ENCODE results near the gene KIDINS220.

The KIDINS220 gene

DNA sequence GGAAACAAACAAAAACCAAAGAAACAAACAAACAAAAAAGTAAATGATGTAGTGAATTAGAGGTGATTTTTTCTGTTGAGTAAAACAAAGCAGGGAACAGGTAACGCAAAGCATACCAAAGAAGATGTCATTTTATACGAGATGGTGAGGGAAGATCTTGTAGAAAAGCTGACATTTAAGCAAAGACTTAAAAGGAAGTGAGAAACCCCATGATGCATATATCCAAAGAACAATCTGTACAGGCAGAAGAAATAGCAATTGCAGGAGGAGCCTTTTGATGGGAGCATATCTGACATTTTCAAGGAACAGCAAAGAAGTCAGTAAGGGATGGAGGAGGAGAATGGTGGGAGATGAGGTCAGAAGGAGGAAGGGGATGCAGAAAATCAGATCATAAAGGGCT is 63.0 kb downstream of the KIDINS220 start:
- Histone ChIP-seq H3K36me3 (ENCODE audit: control insufficient read depth, low read depth, low read length) (peaks cover 19% of the 10 kb centered on the region), H3K4me1 (ENCODE audit: control insufficient read depth, low read depth, low read length) (no peaks in the 10 kb centered on the region), H3K27me3 (ENCODE audit: control insufficient read depth, insufficient read depth, low read length) (no peaks in the 10 kb centered on the region), H3K9ac (ENCODE audit: low read length) (no peak overlapping the region), H3K9me3 (ENCODE audit: control insufficient read depth, low read depth, low read length) (no peaks in the 10 kb centered on the region), H3K4me3 (ENCODE audit: low read length) (no peak overlapping the region), H3K27ac (ENCODE audit: low read length) (no peak overlapping the region)

DNA sequence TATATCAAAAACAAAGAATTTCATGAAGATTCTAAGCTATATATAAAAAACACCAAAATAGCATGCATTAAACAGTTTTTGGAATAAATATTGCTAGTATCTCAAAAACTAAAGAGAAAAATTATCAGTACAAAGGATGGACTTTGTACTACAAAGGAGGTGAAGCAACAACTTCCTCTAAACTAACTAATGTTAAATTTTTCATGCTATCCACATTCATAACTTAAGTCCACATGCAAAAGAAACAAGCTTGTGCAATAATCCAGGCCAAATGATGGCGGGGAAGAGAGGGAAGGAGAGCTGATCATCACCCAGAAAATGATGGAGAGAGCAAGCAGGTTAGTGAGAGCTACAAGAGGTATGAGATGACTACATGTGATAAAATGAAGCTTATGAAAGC is 70.1 kb downstream of the KIDINS220 start:
- H3K36me3 ChIP-seq (ENCODE audit: control insufficient read depth, low read depth, low read length), result no peaks in the 10 kb centered on the region
- no peaks in the 10 kb centered on the region for H3K4me1 ChIP-seq (ENCODE audit: control insufficient read depth, low read depth, low read length)
- no peak overlapping the region for H3K9ac ChIP-seq (ENCODE audit: low read length)
- H3K4me3 ChIP-seq (ENCODE audit: low read length), result no peak overlapping the region
- H3K27ac ChIP-seq (ENCODE audit: low read length), result no peak overlapping the region
- H3K27me3 ChIP-seq (ENCODE audit: control insufficient read depth, insufficient read depth, low read length), result no peaks in the 10 kb centered on the region
- H3K9me3 ChIP-seq (ENCODE audit: control insufficient read depth, low read depth, low read length), result no peaks in the 10 kb centered on the region

DNA sequence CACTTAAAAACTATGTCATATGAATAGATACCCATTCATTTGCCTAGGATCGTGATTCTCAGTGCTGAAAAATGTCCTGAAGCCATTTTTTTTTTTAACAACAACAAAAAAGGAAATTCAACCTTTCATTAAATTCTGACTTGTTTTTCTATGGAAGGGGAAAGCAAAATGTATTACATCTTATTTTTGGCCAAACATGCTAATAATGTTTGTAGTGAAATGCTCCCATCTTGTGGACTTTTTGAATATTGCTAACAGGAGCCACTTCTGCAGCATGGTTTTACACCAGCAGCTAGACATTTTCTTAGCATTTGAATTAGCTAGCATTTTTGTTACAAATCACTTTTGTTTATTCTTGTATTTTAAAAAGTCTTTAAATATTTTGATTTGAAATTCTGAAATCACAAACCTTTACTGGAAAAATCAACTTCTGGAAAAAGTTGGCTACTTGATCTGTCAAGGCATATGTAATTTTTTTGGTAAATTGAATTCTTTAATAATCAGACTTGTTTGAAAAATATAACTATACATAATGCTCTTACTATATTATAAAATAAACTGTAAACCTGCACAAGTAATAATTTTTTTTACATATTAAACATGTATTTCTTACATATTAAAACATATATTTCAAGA is 75.8 kb downstream of the KIDINS220 start:
- Histone ChIP-seq H3K4me3 (ENCODE audit: low read length) (no peak overlapping the region), H3K27me3 (ENCODE audit: control insufficient read depth, insufficient read depth, low read length) (no peaks in the 10 kb centered on the region), H3K4me1 (ENCODE audit: control insufficient read depth, low read depth, low read length) (no peaks in the 10 kb centered on the region), H3K36me3 (ENCODE audit: control insufficient read depth, low read depth, low read length) (no peaks in the 10 kb centered on the region), H3K27ac (ENCODE audit: low read length) (no peak overlapping the region), H3K9ac (ENCODE audit: low read length) (no peak overlapping the region), H3K9me3 (ENCODE audit: control insufficient read depth, low read depth, low read length) (peaks cover 1% of the 10 kb centered on the region)

DNA sequence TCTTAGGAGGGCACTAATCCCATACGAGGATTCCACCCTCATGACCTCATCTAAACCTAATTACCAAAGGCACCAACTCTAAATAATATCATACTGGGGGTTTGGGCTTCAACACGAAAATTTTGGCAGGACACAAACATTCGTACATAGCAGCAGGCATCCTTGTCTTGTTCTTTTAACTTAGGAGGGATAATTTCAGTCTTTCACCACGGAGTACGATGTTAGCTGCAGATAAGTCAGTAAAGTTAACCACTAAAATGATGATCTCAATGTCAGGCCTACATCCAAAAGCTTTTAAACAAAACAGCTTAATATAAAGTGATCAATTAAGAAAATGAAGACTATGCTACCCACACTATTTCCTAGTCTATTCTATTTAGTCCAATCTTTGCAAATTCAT is 80.7 kb downstream of the KIDINS220 start:
- no peak overlapping the region for H3K9ac ChIP-seq (ENCODE audit: low read length)
- H3K9me3 ChIP-seq (ENCODE audit: control insufficient read depth, low read depth, low read length), result peaks cover 9% of the 10 kb centered on the region
- H3K4me1 ChIP-seq (ENCODE audit: control insufficient read depth, low read depth, low read length), result no peaks in the 10 kb centered on the region
- H3K27me3 ChIP-seq (ENCODE audit: control insufficient read depth, insufficient read depth, low read length), result no peaks in the 10 kb centered on the region
- no peak overlapping the region for H3K4me3 ChIP-seq (ENCODE audit: low read length)
- H3K36me3 ChIP-seq (ENCODE audit: control insufficient read depth, low read depth, low read length), result no peaks in the 10 kb centered on the region
- no peak overlapping the region for H3K27ac ChIP-seq (ENCODE audit: low read length)

DNA sequence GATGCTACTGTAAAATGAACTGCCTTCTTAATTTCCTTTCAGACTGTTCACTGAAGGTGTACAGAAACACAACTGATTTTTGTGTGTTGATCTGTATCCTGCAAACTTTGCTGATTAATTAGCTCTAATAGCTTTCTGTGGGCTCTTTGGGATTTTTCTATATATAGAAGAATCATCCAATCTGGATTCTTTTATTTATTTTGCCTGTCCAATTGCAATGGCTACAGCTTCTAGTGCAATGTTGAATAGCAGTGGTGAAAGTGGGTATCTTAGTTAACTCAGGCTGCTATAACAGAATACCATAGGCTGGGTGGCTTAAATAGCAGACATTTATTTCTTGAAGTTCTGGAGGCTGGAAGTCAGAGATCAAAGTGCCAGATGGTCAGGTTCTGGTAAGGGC is 81.2 kb downstream of the KIDINS220 start:
- Histone ChIP-seq H3K36me3 (ENCODE audit: control insufficient read depth, low read depth, low read length) (no peaks in the 10 kb centered on the region), H3K4me1 (ENCODE audit: control insufficient read depth, low read depth, low read length) (no peaks in the 10 kb centered on the region), H3K9ac (ENCODE audit: low read length) (no peak overlapping the region), H3K4me3 (ENCODE audit: low read length) (no peak overlapping the region), H3K27ac (ENCODE audit: low read length) (no peak overlapping the region), H3K9me3 (ENCODE audit: control insufficient read depth, low read depth, low read length) (peaks cover 9% of the 10 kb centered on the region), H3K27me3 (ENCODE audit: control insufficient read depth, insufficient read depth, low read length) (no peaks in the 10 kb centered on the region)

DNA sequence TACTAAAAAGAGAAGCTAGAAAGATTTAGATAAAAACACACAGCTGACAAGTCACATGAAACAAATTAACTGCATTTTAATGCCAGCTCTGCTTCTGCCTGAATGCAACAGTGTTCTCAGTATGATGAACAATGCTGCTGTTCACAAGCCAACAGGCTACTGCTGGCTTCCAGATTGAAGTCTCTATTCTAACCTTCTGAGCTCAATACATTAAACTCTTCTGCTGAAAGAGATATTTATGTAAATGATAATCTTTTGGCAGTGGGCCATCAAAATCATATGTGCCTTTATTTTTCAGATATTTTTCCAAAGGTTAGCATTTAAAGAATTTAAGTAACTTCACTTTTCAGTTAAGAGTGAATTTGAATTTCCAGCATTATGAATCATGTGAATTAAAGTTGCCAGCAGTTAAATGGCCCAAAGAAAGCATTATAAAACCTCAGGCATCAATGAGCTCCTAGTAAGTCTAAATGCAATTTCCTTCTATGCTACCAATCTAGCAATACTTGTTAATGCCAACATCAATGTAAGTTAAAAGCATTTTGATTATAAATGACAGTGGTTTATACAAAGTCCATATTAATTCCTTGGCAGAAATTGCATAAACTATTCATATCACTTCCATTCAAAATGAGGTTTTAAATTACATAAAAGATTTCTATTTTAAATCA is 83.2 kb downstream of the KIDINS220 start:
- peaks cover 9% of the 10 kb centered on the region for H3K9me3 ChIP-seq (ENCODE audit: control insufficient read depth, low read depth, low read length)
- H3K27me3 ChIP-seq (ENCODE audit: control insufficient read depth, insufficient read depth, low read length), result no peaks in the 10 kb centered on the region
- no peaks in the 10 kb centered on the region for H3K36me3 ChIP-seq (ENCODE audit: control insufficient read depth, low read depth, low read length)
- H3K4me1 ChIP-seq (ENCODE audit: control insufficient read depth, low read depth, low read length), result no peaks in the 10 kb centered on the region
- H3K9ac ChIP-seq (ENCODE audit: low read length), result no peak overlapping the region
- no peak overlapping the region for H3K4me3 ChIP-seq (ENCODE audit: low read length)
- H3K27ac ChIP-seq (ENCODE audit: low read length), result no peak overlapping the region

DNA sequence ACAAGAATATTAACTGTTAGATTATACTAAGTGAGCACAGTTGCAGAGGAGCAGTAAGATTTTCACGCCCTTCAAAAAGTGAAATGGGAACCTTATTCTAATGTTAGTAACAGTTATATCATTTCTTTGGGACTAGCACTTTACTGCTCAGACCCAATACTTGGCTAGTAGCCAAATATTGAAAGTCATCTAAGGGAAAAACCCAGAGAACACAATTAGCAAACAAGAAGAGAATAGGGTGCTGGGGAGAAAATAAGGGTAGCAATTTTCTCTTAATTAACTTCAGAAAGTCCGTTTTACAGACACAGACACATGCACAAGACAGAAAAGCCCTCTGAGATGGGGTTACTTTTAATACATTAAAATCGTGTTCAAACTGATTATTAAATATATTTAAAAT is 83.8 kb downstream of the KIDINS220 start:
- H3K27me3 ChIP-seq (ENCODE audit: control insufficient read depth, insufficient read depth, low read length), result no peaks in the 10 kb centered on the region
- H3K27ac ChIP-seq (ENCODE audit: low read length), result no peak overlapping the region
- H3K36me3 ChIP-seq (ENCODE audit: control insufficient read depth, low read depth, low read length), result no peaks in the 10 kb centered on the region
- H3K4me1 ChIP-seq (ENCODE audit: control insufficient read depth, low read depth, low read length), result no peaks in the 10 kb centered on the region
- H3K9me3 ChIP-seq (ENCODE audit: control insufficient read depth, low read depth, low read length), result peaks cover 9% of the 10 kb centered on the region
- H3K9ac ChIP-seq (ENCODE audit: low read length), result no peak overlapping the region
- no peak overlapping the region for H3K4me3 ChIP-seq (ENCODE audit: low read length)

DNA sequence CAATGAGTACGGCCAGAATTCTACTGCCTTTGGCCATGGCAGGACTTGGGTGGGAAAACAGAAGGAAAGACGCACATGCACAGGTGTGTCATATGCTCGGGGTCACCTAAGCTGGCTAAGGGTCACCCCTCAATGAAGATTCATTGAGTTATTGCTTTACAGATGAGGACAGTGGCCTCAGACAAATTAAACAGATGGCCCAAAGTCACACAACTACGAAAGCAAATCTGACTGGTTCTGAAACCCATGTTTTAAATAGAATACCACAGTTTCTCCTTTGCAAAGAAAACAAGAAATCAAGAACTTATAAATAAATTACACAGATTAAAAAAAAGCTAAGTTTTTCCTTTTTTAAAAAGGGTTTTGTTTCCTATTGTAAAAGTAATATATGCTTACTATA is 85.0 kb downstream of the KIDINS220 start:
- no peaks in the 10 kb centered on the region for H3K36me3 ChIP-seq (ENCODE audit: control insufficient read depth, low read depth, low read length)
- no peak overlapping the region for H3K4me3 ChIP-seq (ENCODE audit: low read length)
- H3K27me3 ChIP-seq (ENCODE audit: control insufficient read depth, insufficient read depth, low read length), result no peaks in the 10 kb centered on the region
- H3K9ac ChIP-seq (ENCODE audit: low read length), result no peak overlapping the region
- H3K27ac ChIP-seq (ENCODE audit: low read length), result no peak overlapping the region
- H3K4me1 ChIP-seq (ENCODE audit: control insufficient read depth, low read depth, low read length), result no peaks in the 10 kb centered on the region
- H3K9me3 ChIP-seq (ENCODE audit: control insufficient read depth, low read depth, low read length), result peaks cover 9% of the 10 kb centered on the region

DNA sequence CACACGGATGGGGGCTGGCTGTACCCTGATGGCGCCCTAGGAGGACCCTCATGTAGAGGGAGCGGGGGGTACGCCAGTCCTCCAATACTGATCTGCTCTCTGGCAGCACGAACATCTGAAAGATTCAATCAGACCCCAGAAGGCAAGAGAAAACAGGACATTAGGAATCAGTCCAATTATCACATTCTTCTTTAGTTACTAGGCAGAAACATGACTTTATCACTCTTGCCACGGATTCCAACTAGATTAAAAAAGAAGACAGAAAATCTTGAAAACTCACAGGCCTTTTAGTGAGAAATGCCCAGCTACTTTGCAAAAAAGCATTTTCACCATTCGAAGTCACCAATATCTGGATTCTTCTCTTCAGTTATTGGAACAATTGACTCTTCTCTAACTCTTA is 87.2 kb downstream of the KIDINS220 start:
- H3K27me3 ChIP-seq (ENCODE audit: control insufficient read depth, insufficient read depth, low read length), result no peaks in the 10 kb centered on the region
- no peak overlapping the region for H3K27ac ChIP-seq (ENCODE audit: low read length)
- no peak overlapping the region for H3K9ac ChIP-seq (ENCODE audit: low read length)
- no peak overlapping the region for H3K4me3 ChIP-seq (ENCODE audit: low read length)
- H3K9me3 ChIP-seq (ENCODE audit: control insufficient read depth, low read depth, low read length), result no peaks in the 10 kb centered on the region
- no peaks in the 10 kb centered on the region for H3K4me1 ChIP-seq (ENCODE audit: control insufficient read depth, low read depth, low read length)
- no peaks in the 10 kb centered on the region for H3K36me3 ChIP-seq (ENCODE audit: control insufficient read depth, low read depth, low read length)

DNA sequence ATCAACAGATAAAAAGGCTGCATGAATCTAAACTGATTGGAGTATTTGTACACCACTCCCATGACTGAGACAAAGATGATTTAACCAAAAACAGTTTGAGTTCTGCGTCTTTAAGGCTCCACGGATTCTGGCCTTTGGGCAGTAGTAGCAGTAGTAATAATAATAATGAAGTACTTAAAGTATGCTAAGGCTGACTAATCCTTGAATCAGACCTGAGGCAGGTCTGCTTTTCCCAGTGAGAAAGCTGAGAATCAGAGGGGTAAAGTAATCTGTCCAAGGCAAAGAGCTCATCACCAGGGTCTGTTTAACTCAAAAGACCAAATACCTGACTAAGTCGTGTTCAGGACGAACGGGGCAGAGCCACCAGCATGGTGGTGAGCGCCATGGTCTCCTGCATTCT is 94.2 kb downstream of the KIDINS220 start:
- Histone ChIP-seq H3K36me3 (ENCODE audit: control insufficient read depth, low read depth, low read length) (no peaks in the 10 kb centered on the region), H3K27me3 (ENCODE audit: control insufficient read depth, insufficient read depth, low read length) (no peaks in the 10 kb centered on the region), H3K27ac (ENCODE audit: low read length) (no peak overlapping the region), H3K4me1 (ENCODE audit: control insufficient read depth, low read depth, low read length) (no peaks in the 10 kb centered on the region), H3K9me3 (ENCODE audit: control insufficient read depth, low read depth, low read length) (no peaks in the 10 kb centered on the region), H3K4me3 (ENCODE audit: low read length) (no peak overlapping the region), H3K9ac (ENCODE audit: low read length) (no peak overlapping the region)

DNA sequence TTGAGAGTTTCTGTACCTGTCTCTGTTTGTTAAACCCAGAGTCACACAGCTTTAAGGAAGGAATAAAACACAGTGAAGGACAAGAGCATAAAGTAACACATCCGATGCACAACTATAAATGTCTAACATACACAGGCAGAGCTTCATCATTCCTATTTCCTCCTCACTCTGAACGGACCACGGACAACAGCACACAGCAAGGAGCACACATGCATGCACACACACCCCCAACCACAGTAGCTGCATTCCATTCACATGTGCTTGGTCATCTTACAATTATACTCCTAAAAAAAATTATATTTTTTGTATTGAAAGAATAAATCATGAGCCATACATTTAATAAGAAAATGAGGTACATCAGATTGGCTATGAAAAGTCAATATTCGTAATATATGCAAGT is 97.3 kb downstream of the KIDINS220 start:
- Histone ChIP-seq H3K27ac (ENCODE audit: low read length) (no peak overlapping the region), H3K4me1 (ENCODE audit: control insufficient read depth, low read depth, low read length) (no peaks in the 10 kb centered on the region), H3K27me3 (ENCODE audit: control insufficient read depth, insufficient read depth, low read length) (no peaks in the 10 kb centered on the region), H3K36me3 (ENCODE audit: control insufficient read depth, low read depth, low read length) (no peaks in the 10 kb centered on the region), H3K9me3 (ENCODE audit: control insufficient read depth, low read depth, low read length) (no peaks in the 10 kb centered on the region), H3K4me3 (ENCODE audit: low read length) (no peak overlapping the region), H3K9ac (ENCODE audit: low read length) (no peak overlapping the region)

DNA sequence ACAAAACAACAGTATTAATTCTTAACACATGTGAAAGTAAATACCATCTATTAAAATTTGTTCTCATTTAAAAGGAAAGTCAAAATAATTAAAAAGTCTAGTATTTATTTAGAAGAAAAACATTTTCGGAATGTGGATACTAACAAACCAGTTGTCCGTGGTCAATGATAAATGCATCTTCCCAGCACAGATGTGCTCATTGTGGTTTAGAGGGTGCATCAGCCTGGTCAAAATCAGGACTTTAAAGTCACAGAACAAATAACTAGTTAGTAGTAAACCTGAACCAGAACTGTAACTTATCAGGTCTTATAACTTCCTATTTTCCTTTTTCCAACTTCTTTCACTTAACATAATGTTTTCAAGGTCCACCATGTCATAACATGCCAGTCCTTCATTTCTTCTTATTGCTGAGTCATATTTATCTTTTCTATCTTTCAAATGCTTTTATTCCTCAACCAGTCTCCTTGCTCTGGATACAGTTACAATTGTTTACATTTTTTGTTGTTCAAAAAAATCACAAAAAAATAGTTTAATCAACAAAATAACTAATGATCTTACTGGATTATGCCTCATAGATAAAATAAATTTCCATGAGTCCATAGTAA is 99.7 kb downstream of the KIDINS220 start:
- no peak overlapping the region for H3K4me3 ChIP-seq (ENCODE audit: low read length)
- H3K27ac ChIP-seq (ENCODE audit: low read length), result no peak overlapping the region
- H3K9me3 ChIP-seq (ENCODE audit: control insufficient read depth, low read depth, low read length), result no peaks in the 10 kb centered on the region
- H3K9ac ChIP-seq (ENCODE audit: low read length), result no peak overlapping the region
- peaks cover 7% of the 10 kb centered on the region for H3K36me3 ChIP-seq (ENCODE audit: control insufficient read depth, low read depth, low read length)
- no peaks in the 10 kb centered on the region for H3K27me3 ChIP-seq (ENCODE audit: control insufficient read depth, insufficient read depth, low read length)
- H3K4me1 ChIP-seq (ENCODE audit: control insufficient read depth, low read depth, low read length), result no peaks in the 10 kb centered on the region
